Kidney epithelial cell (primary cell): ENCODE data around the gene NARF. TPM values are rescaled to one million over a fixed set of nuclear protein-coding genes. Genes with fewer than 3 reads are reported as not detected.

Source experiments
- DNase-seq: peaks from one replicate; pipeline ENCODE4 v3.0.0-alpha.2; 2010; ENCODE audit warnings: low read depth
- H3K27me3 ChIP-seq: 2 replicates; pipeline ENCODE4 v1.6.0; 2011; ENCODE audit warnings: low read length; ENCODE audit not compliant: control insufficient read depth, insufficient read depth
- H3K36me3 ChIP-seq: 2 replicates; pipeline ENCODE4 v1.5.1; 2011; ENCODE audit warnings: low read length; ENCODE audit not compliant: control insufficient read depth, insufficient read depth
- H3K4me3 ChIP-seq: 2 replicates; pipeline ENCODE4 v1.5.1; 2011; ENCODE audit warnings: low read depth, mild to moderate bottlenecking, control low read depth, low read length
- CTCF ChIP-seq: IDR thresholded peaks from 2 replicates; pipeline ENCODE4 v1.5.1; 2011; ENCODE audit warnings: mild to moderate bottlenecking, moderate library complexity, low read length, control low read depth, inconsistent platforms; ENCODE audit not compliant: insufficient read depth, poor library complexity, severe bottlenecking
- total RNA-seq: library from RNA; depleted of rRNA; stranded (reverse); fragments of >200 nt; gene quantifications from 2 replicates; pipeline ENCODE4 v1.2.3, GENCODE V29; 2015

The NARF gene
- total RNA-seq, 1 donor from 2014 or later, result 59.9 TPM

- peaks cover 5% of the 10 kb centered on the region for H3K36me3 ChIP-seq
- H3K4me3 ChIP-seq, result no peak overlapping the region
- no peaks in the 10 kb centered on the region for H3K27me3 ChIP-seq
- TF ChIP-seq CTCF, result no peak
- no peak for DNase-seq
Observed at GRCh38 chr17:82463925-82464566, 5.5 kb downstream of the NARF start.

- DNase-seq, result no peak
- Histone ChIP-seq H3K4me3 (no peak overlapping the region), H3K36me3 (peaks cover 5% of the 10 kb centered on the region), H3K27me3 (no peaks in the 10 kb centered on the region)
- TF ChIP-seq CTCF, result no peak
Observed at GRCh38 chr17:82464567-82464929, 6.0 kb downstream of the NARF start.

GRCh38 chr17:82465023-82465603 lies 6.6 kb downstream of the NARF start:
- no peak for DNase-seq
- Histone ChIP-seq H3K36me3 (peaks cover 5% of the 10 kb centered on the region), H3K4me3 (no peak overlapping the region), H3K27me3 (no peaks in the 10 kb centered on the region)
- no peak for TF ChIP-seq CTCF

GRCh38 chr17:82468692-82469091 lies 10.2 kb downstream of the NARF start:
- TF ChIP-seq CTCF, result no peak
- Histone ChIP-seq H3K27me3 (no peaks in the 10 kb centered on the region), H3K36me3 (peaks cover 3% of the 10 kb centered on the region), H3K4me3 (no peak overlapping the region)
- no peak for DNase-seq

- peaks cover 3% of the 10 kb centered on the region for H3K36me3 ChIP-seq
- no peak for DNase-seq
- no peak overlapping the region for H3K4me3 ChIP-seq
- H3K27me3 ChIP-seq, result no peaks in the 10 kb centered on the region
- no peak for TF ChIP-seq CTCF
Observed at GRCh38 chr17:82470065-82470464, 11.5 kb downstream of the NARF start.
